ENCODE results near the gene CLIP4. TPM values are rescaled to one million over a fixed set of nuclear protein-coding genes. Genes with fewer than 3 reads are reported as not detected.

CLIP4 gene
- polyA plus RNA-seq, 10 donors, result 11.6 to 25.6 (median 16.5) TPM

DNA sequence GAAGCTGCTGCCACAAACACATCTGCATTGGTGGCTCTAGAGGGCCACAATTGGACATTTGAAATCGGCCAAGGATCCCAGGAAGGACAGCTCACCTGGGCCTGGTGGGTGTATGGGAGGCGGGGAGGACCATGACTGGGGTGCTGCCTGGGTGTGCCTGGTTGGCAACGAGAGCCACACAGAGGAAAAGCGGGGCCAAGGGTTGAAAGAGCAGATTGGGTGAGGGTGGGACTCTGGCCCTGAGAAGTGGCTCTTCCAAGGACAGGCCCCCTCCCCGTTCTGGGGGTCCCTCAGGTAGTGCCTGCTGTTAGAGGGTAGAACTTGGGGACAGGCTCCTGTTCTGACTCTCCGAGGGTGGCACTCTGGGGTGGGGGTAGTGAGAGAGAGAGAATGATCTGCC lies 102.9 kb downstream of the CLIP4 start:
- no peak for DNase-seq

GRCh38 chr2:29218550-29219125 lies 103.4 kb downstream of the CLIP4 start:
- no peak for DNase-seq

GRCh38 chr2:29219374-29219773 lies 104.2 kb downstream of the CLIP4 start:
- no peak for DNase-seq

DNA sequence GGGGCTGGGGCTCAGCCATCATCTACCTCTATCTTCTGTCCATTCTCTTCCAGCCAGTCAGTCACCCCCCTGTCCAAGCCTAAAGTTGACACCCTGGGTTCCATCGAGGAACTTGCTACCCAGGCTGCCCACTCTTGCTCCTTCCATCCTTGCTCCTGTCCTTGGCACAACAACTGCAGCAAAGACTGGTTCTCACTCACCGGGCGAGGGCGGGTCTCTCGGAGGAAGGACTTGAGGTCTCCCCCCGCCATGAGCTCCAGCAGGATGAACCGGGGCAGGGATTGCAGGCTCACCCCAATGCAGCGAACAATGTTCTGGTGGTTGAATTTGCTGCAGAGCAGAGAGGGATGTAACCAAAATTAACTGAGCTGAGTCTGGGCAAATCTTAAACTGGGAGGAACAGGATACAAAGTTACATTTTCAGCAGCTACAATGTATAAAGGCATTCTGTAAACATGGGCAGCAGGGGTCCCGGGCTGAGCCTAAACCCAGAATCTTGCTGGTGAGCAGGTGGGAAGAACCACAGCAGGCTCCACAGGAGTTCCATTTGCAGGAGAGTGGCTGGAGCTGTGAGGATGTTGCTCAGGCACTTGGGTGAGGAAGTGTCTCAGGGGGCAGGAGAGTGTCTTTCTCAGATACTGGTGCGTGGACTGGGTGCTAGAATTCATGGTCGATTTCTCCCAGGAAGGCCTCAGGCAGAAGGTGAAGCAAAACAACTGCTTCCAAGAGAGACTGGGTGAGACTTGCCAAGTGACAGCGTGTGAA lies 105.5 kb downstream of the CLIP4 start:
- DNase-seq, result no peak

DNA sequence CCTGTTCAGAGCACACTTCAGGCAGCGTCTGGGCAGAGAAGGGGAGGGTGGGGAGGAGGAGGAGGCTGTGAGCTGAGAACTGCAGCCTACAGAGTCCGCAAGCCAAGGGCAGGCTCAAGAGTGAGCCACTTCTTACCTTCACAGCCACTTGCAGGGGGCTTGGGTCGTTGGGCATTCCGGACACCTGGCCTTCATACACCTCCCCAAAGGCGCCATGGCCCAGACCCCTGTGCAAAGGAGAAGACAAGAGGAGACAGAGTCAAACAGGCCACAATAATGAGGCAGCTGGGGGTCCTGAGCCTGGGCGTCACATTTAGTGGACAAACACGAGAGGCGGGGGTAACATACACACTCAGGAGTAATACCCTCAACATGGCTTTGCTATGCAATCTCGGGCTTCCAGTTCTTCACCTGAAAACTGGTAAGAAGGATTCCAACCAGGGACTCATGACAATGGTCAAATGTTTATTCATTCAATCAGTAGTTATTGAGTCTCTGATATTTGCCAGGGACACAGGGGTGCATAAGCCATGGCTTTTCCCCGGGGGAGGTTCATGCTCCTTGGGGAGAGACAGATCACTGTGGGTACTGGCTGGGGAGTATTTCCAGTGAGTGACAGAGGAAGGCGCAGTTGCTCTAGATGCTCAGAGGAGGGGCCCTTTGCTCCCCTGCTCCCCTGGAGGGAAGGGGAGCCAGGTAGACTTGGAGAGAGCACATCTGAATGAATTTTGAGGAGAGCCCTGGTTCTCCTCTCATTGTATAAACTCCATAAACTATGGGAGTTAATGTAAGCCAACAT lies 107.4 kb downstream of the CLIP4 start:
- no peak for DNase-seq

DNA sequence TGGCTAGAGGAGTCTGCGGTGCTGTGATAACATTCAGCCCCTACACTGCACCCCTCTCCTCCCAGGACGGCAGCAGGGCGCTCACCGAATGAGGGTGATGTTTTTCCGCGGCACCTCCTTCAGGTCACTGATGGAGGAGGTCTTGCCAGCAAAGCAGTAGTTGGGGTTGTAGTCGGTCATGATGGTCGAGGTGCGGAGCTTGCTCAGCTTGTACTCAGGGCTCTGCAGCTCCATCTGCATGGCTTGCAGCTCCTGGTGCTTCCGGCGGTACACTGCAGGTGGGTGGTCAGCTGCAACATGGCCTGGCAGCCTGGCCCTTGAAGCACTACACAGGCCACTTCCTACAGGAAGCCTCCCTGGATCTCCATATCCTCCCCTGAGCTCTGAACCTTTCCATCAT lies 108.0 kb downstream of the CLIP4 start:
- no peak for DNase-seq

DNA sequence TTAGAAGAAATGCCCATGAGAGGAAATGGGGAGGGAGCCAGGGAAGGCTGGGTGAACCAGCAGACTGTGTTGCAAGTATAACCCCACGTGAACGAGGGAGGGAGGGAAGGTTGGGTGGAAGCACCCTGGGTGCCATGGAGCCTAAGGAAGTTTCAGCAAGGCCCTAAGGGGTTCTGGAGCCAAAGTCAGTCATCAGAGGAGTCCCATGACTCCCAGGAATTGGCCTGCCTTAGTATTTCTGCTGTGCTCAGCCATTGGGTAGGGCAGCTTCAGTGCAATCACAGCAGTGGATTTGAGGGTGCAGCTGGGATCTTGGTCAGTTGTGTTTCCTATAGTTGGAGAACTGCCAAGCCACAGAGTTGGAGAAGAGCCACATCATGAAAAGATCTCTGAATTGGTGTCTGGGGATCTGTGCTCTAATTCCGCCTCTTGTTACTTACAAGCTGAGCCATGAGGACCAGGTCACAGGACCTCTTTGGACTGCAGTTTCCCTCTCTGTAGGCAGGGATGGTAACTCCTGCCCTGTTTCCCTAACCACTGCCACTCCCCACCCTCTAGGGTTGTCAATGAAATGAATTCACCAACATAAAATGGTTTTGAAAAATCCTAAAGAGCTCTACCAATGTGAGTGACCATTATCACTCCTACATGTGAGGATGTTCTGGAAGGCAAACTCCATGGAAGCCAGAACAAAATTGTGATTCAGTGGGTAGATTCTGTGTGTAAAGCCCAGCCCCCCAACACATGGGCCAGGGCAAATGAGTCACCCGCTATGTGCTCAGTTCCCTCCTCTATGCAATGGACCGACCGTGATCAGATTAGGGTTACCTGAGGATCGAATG lies 108.9 kb downstream of the CLIP4 start:
- peak; percentile 26 to 78 (median 45) for DNase-seq

GRCh38 chr2:29224693-29225551 lies 109.7 kb downstream of the CLIP4 start:
- DNase-seq, result no peak

GRCh38 chr2:29225814-29226213 lies 110.6 kb downstream of the CLIP4 start:
- DNase-seq, result no peak

DNA sequence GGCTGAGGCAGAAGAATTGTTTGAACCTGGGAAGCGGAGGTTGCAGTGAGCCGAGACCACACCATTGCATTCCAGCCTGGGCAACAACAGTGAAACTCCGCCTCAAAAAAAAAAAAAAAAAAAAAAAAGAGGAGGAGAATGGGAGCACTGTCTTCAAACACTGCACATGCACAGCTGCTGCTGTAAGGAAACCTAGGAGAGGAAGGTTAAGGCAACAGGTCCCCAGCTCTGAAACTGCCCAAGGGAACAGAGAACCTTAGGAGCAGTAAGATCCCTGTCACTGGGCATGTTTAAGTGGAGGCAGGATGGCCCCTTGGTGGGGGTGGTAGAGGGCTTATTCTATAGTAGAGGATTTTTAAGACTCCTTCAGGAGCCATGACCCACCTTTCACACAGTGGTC lies 111.2 kb downstream of the CLIP4 start:
- no peak for DNase-seq

- DNase-seq, result no peak
These were observed 111.6 kb downstream of the CLIP4 start for GRCh38 chr2:29226808-29227207.

GRCh38 chr2:29227935-29228675 lies 112.9 kb downstream of the CLIP4 start:
- DNase-seq, result peak in 1 of 3 donors; percentile 62

DNA sequence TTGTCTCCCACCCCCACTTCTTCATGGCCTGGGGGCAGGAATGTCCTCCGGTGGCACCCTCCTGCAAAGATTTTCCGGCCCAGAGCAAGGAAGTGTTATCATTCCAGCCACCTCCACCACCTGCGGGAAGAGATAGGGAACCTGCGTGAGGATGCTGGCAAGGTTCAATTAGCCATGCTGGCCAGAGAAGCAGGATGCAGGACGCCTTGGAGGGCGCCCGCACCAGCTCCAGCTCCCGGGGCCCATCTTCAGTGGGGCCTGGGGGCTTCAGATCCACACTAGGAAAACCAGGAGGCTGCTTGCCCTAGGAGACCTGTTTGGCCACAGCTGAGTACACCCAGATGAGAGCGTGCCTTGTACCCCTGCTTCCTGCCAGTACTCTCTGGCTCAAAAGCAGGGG lies 113.7 kb downstream of the CLIP4 start:
- no peak for DNase-seq

GRCh38 chr2:29229640-29230039 lies 114.4 kb downstream of the CLIP4 start:
- no peak for DNase-seq

DNA sequence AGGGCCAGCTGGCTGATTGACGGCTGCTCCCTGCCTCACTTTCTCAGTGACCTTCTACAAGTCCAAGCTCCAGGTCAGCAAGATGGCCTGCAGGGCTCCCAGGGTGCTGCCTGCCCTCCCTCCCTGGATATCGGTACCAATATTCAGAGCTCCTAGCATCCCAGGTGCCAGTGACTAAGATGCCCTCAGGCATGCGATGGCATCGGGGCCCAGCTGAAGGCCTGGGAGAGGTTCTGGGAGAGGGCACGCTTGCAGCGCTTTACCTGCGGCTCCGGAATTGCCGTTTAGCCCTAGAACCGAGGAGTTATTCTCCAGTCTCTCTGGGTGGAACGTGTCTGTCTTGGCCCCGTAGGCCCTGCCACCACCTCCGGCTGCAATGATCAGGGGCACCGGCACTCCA lies 116.8 kb downstream of the CLIP4 start:
- DNase-seq, result no peak

GRCh38 chr2:29233428-29233827 lies 118.2 kb downstream of the CLIP4 start:
- no peak for DNase-seq

DNA sequence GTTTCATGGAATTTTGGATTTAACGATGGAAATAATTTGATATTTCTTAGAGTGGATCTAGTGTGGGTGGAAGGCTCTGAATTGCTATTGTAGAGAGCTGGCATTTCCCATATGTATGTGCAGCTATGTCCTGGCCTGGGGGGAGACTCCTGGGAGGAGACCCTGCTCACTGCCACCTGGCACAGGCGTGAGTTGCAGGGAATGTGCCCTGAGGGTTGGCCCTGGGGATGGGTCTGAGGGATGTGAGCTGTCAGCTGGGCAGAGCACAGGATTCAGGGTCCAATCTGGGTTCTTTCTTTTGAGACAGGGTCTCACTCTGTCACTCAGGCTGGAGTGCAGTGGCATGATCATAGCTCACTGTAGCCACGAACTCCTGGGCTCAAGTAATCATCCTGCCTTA lies 120.2 kb downstream of the CLIP4 start:
- DNase-seq, result no peak

DNA sequence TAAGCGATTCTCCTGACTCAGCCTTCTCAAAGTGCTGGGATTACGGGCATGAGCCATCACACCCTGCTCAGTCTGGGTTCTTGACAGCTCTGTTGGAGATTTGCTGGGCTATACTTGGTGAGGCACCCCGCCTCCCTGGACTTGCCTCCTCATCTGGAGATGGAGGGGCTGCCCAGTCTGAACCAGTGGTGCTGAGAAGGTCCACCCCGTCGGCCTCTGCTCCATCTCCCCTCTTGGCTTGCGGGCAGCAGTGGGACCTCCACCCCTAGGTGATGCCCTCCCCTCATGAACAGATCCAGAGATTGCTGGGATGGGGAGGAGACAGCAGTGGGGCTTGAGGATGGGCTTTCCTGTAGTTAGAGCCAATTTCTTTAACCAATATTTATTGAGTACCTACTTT lies 120.9 kb downstream of the CLIP4 start:
- no peak for DNase-seq

DNA sequence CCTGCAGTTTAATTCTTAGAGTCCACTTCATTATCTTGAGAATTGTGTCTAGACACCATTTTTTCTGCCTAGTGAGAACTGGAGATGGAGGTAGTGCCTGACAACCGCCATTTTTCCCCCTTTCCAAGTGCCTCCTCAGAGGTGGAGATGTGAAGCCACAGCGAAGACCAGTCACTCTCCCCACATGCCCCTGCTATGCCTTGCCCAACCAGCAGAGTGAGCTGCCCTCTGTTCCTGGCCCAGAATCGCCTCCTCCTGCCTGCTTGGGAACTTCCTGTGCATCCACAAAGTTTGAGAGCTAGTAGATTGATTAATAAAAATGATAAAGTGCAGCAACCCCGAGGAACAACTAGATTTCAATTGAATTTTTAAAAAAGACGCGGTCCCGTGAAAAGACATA lies 123.3 kb downstream of the CLIP4 start:
- no peak for DNase-seq
